ENCODE data around the gene RGS8. TPM values are rescaled to one million over a fixed set of nuclear protein-coding genes. Genes with fewer than 3 reads are reported as not detected.

RGS8 gene
- total RNA-seq, 1 donor from 2014 or later, result not detected

- H3K9me3 ChIP-seq, result no peaks in the 10 kb centered on the region
- H3K4me1 ChIP-seq, result no peaks in the 10 kb centered on the region
- H3K27me3 ChIP-seq (ENCODE audit: low read depth), result no peaks in the 10 kb centered on the region
- ATAC-seq, result no peak
- intact Hi-C loops (cut with DNase I), result no loop called here
- no peaks in the 10 kb centered on the region for H3K36me3 ChIP-seq
- H3K27ac ChIP-seq, result no peak overlapping the region
- no peak for DNase-seq
- H3K4me3 ChIP-seq, result no peak overlapping the region
- TF ChIP-seq CTCF (IDR thresholded peaks at IDR 0.05), result no peak
Observed at GRCh38 chr1:182716740-182717720, 32.6 kb upstream of the RGS8 start.

GRCh38 chr1:182715531-182715930, 31.1 kb upstream of the RGS8 start:
- ATAC-seq (no peak), DNase-seq (no peak)
- H3K36me3 ChIP-seq, result no peaks in the 10 kb centered on the region
- H3K27ac ChIP-seq, result no peak overlapping the region
- TF ChIP-seq CTCF (IDR thresholded peaks at IDR 0.05), result no peak
- H3K4me1 ChIP-seq, result no peaks in the 10 kb centered on the region
- no peak overlapping the region for H3K4me3 ChIP-seq
- intact Hi-C loops (cut with DNase I), result no loop called here
- H3K9me3 ChIP-seq, result no peaks in the 10 kb centered on the region
- H3K27me3 ChIP-seq (ENCODE audit: low read depth), result no peaks in the 10 kb centered on the region

DNA sequence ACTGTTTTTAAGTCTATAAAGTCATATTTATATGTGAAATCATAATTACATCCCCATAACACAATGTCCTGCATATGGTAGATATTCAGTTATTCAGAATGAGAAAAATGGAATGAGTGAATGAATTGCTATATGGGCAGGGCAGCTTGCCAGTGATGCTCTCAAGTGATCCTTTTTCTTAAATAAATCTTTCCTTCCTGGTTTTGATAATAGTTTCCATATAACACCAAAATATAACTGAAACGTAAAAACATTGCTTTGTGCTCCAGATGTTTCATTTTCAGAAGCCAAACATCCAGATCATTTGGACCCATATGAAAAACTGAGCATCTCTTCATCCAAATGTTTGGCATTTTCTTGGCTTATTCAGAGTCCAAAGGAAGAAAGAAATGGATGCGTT, 30.2 kb upstream of the RGS8 start:
- Histone ChIP-seq H3K27ac (no peak overlapping the region), H3K36me3 (no peaks in the 10 kb centered on the region), H3K4me1 (no peaks in the 10 kb centered on the region), H3K9me3 (no peaks in the 10 kb centered on the region), H3K27me3 (ENCODE audit: low read depth) (no peaks in the 10 kb centered on the region), H3K4me3 (no peak overlapping the region)
- TF ChIP-seq CTCF (IDR thresholded peaks at IDR 0.05), result no peak
- no peak for ATAC-seq
- intact Hi-C loops (cut with DNase I), result no loop called here
- no peak for DNase-seq

DNA sequence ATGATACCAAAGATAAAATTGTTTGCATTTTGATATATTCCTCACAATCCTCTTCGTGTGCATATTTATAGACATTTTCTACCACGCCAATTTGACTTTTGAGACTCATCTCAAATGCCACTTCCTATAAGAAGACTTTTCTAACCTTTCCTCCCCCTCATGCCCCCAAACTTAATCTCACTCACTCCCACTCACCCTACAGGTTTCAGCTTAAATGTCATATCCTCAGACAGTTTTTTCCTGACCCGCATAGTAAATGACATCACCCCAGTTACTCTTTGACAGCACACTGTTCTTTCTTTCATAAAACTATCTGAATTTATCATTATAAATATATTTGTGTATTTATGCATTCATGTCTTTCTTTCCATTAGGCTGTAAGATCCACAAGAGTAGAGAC, 29.6 kb upstream of the RGS8 start:
- Histone ChIP-seq H3K4me3 (no peak overlapping the region), H3K9me3 (no peaks in the 10 kb centered on the region), H3K4me1 (no peaks in the 10 kb centered on the region), H3K36me3 (no peaks in the 10 kb centered on the region), H3K27ac (no peak overlapping the region), H3K27me3 (ENCODE audit: low read depth) (no peaks in the 10 kb centered on the region)
- TF ChIP-seq CTCF (IDR thresholded peaks at IDR 0.05), result no peak
- intact Hi-C loops (cut with DNase I), result no loop called here
- DNase-seq (no peak), ATAC-seq (no peak)

- ATAC-seq, result no peak
- intact Hi-C loops (cut with DNase I), result no loop called here
- no peak overlapping the region for H3K27ac ChIP-seq
Observed at GRCh38 chr1:182713492-182713891, 29.1 kb upstream of the RGS8 start.

More at GRCh38 chr1:182713492-182713891, 29.1 kb upstream of the RGS8 start:
- Histone ChIP-seq H3K4me3 (no peak overlapping the region), H3K36me3 (no peaks in the 10 kb centered on the region), H3K4me1 (no peaks in the 10 kb centered on the region), H3K9me3 (no peaks in the 10 kb centered on the region), H3K27me3 (ENCODE audit: low read depth) (no peaks in the 10 kb centered on the region)
- no peak for DNase-seq
- no peak for TF ChIP-seq CTCF (IDR thresholded peaks at IDR 0.05)
